Stimulated activated CD4-positive, alpha-beta T cell treated with anti-CD3 and anti-CD28 coated beads, Interleukin-2, amount 100 ng/mL, for 4 hours (primary cell): ENCODE results near the gene RAVER2.
"Not testable (repeated sequence)": the region's sequence is repeated elsewhere in the genome, so short reads cannot be mapped to it uniquely, and the experiment has no call there.

Experiments used
- DNase-seq: peaks from one replicate; pipeline ENCODE4 v3.0.0-alpha.2; 2020; ENCODE audit warnings: low read depth

The RAVER2 gene

DNA sequence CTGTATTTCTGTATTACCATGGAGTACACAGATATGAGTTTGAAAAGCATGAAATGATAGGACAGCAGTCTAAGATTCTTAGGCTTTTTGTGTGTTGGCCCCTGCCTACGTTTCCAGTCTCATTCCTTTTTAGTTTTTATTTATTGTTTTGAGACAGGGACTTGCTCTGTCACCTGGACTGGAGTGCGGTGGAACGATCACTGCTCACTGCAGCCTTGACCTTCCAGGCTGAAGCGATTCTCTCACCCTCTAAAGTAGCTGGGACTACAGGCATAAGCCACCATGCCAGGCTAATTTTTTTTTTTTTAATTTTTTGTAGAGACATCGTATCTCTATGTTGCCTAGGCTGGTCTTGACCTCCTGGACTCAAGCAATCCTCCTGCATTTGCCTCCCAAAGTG, 3.8 kb downstream of the RAVER2 start:
- DNase-seq: no peak

DNA sequence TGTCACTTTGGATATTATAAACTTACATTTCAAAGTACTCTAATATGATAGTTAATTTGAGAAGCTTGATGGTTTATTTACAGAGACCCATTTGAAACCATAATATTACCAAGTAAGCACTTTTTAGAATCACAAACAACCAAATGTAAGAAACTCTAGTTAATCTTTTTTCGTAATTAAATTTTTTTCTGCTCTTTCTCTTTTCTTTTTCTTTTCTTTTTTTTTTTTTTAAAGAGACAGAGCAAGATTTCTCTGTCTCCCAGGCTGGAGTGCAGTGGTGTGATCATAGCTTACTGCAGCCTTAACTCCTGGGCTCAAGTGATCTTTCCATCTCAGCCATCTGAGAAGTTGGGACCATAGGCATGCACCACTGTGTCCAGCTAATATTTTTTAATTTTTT, 5.2 kb downstream of the RAVER2 start:
- DNase-seq: no peak

GRCh38 chr1:64750875-64751274, 6.0 kb downstream of the RAVER2 start:
- no peak for DNase-seq

GRCh38 chr1:64754173-64754572, 9.3 kb downstream of the RAVER2 start:
- DNase-seq: no peak

DNA sequence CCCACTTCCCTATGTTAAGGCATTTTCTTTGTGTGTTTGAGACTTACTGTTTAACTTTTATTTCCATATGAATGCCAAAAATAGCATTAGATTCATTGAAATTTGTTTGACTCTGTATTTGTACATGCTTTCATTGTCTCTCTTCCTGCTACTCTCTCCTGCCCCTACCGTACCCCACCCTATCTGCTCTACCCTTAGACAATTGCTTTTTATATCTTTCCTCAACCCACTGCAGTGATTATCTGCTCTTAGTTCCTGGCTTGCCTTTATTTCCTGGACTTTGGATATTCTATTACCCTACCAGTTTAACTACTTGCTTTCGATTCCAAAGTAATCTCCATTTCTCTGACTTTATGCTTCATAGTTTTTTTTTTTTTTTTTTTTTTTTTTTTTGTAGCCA, 10.5 kb downstream of the RAVER2 start:
- no peak for DNase-seq

DNA sequence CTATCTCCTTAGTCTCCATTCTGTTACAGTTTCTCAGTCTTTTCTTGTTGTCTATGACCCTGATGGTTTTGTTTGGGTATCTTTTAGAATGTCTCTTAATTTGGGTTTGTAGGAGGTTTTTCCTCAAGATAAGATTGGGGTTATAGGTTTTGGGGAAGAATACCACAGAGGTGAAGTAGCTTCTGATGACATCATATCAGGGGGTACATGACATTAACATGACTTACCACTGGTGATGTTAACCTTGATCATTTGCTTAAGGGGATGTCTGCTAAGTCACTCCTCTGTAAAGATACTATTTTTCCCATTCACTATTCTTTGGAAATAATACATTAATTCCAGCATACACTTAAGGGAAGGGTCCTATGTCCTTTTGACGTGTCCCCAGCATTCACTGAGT, 11.9 kb downstream of the RAVER2 start:
- no peak for DNase-seq

- DNase-seq: no peak
Observed at GRCh38 chr1:64757213-64757612, 12.3 kb downstream of the RAVER2 start.

- DNase-seq: no peak
Observed at GRCh38 chr1:64758233-64758632, 13.4 kb downstream of the RAVER2 start.

GRCh38 chr1:64759968-64760367, 15.1 kb downstream of the RAVER2 start:
- DNase-seq: no peak

DNA sequence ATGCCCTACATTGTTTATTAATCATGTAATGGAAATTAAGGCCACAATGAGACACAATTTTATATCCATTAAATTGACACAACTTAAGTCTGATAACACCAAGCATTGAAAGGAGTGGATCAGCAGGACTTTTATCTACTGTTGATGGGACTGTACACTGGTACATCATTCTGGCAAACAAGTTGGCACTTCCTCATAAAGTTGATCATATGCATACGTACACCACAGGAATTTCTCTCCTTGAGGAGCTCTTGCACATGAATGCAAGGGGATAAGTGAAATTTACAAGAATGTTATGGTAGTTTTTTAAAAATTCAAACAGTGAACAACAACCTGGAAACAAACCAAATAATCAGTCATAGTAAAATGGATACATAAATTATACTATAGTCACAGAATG, 20.1 kb downstream of the RAVER2 start:
- DNase-seq: no peak

- DNase-seq: no peak
Observed at GRCh38 chr1:64765826-64766225, 21.0 kb downstream of the RAVER2 start.

- DNase-seq: no peak
Observed at GRCh38 chr1:64766429-64766828, 21.6 kb downstream of the RAVER2 start.

DNA sequence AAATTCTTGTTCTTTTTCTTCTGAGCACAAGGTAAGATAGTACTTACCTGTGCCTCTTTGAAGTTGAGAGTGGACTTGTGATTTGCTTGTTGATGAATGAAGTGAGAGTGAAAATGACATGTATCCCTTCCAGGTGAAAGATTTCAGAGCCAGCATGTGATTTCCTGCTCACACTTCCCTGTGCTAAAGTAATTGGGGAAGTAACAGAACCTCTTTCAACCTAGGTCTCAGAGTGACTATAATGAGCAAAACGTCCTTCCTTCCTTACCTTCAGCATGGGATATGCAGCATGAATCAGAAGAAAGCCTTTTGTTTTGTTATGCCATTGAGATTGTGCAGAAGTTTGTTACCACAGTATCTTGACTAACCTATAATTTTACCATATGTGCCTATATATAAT, 24.6 kb downstream of the RAVER2 start:
- no peak for DNase-seq

- no peak for DNase-seq
Observed at GRCh38 chr1:64769971-64770370, 25.1 kb downstream of the RAVER2 start.

GRCh38 chr1:64773306-64773705, 28.4 kb downstream of the RAVER2 start:
- not testable (repeated sequence) for DNase-seq

DNA sequence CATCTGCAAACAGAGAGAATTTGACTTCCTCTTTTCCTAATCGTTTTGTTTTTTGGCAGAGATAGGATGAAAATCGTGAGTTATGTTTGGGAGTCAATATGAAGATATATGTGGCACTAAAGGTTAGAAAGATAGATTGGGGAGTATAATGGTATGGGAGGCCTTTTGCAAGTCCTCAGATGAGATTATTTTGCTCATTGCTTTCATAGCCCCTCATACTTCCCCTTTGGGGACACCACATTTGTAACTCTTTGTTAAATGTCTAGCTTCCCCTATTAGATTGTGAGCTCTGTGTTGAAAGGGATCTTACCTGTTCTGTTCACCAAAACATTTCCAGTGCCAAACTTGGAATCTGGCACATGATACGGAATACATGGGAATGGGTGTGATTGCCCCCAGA, 30.2 kb downstream of the RAVER2 start:
- DNase-seq: no peak

DNA sequence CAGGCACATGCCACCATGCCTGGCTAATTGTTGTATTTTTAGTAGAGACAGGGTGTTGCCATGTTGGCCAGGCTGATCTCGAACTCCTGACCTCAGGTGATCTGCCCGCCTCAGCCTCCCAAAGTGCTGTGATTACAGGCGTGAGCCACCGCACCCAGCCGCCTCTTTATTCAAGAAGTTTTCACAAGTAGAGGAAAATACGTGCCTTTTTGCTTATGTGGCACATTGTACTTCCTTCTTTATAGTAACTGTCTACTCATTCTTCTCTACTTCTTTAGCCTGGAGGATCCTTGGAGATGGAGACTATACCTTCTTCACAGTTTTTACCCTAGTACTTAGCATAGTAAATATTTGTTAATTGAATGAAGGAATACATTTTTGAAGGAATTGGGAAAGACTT, 37.2 kb downstream of the RAVER2 start:
- not testable (repeated sequence) for DNase-seq

DNA sequence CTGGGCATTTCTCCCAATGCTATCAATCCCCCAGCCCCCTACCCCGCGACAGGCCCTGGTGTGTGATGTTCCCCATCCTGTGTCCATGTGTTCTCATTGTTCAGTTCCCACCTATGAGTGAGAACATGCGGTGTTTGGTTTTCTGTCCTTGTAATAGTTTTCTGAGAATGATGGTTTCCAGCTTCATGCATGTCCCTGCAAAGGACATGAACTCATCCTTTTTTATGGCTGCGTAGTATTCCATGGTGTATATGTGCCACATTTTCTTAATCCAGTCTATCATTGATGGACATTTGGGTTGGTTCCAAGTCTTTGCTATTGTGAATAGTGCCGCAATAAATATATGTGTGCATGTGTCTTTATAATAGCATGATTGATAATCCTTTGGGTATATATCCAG, 38.0 kb downstream of the RAVER2 start:
- not testable (repeated sequence) for DNase-seq

DNA sequence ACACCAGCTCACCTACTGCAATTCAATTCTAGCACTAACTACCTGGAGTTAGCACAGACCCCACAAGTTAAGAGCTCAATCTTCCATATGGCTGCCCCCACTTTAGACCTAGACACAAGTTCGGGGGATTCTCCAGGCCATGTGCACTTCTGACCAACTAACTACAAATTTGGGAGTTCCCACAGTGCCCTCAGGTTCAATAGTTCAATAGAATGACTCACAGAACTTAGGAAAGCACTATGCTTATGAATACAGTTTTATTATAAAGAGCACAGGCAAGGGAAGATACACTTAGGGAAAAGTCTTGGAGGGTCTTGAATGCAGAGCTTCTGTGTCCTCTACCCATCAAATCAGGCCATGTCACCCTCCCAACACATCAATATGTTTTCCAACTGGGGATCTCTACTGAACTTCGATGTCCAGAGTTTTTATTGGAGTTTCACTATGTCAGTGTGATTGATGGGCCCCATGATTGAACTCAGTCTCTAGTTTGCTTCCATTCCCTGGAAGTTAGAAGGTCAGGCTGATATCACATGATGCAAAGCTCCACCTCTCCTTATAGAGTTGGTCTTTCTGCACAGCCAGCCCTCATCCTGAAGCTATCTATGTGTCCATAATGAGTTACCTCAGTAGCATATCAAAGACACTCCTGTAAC, 46.1 kb downstream of the RAVER2 start:
- DNase-seq: no peak

- no peak for DNase-seq
Observed at GRCh38 chr1:64798872-64799271, 54.0 kb downstream of the RAVER2 start.

DNA sequence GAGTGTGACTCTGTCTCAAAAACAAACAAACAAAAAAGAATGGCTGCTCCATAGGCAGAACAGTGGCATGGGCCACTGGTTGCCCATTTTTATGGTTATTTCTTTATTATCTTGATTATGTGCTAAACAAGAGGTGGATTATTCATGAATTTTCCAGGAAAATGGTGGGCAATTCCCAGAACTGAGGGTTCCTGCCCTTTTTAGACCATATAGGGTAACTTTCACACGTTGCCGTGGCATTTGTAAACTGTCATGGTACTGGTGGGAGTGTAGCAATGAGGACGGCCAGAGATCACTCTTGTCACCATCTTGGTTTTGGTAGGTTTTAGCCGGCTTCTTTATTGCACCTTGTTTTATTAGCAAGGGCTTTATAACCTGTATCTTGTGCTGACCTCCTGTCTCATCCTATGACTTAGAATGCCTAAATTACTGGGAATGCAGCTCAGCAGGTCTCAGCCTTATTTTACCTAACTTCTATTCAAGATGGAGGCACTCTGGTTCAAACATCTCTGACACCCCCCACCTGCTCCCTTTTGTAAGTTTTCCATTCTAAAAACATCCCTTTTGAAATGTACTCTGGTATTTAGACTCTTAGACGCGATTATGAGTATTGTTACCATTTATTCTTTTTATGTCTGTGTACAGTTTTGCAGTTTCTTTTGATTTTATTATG, 57.1 kb downstream of the RAVER2 start:
- no peak for DNase-seq

- DNase-seq: no peak
Observed at GRCh38 chr1:64809309-64809708, 64.4 kb downstream of the RAVER2 start.

DNA sequence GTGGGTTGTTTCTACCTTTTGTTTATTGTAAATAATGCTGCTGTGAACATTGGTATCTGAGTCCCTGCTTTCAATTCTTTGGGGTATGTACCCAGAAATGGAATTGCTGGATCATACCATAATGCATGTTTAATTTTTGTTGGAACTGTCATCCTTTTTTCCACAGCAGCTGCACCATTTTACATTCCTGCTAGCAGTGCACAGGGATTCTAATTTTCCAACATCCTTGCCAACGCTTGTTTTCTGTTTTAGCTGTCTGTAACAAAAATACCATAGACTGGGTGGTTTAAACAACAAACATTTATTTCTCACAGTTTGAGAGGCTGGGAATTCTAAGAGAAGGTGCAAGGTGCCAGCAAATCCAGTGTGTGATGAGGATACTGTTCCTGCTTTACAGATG, 65.1 kb downstream of the RAVER2 start:
- no peak for DNase-seq

- DNase-seq: no peak
Observed at GRCh38 chr1:64811131-64811530, 66.3 kb downstream of the RAVER2 start.
